Measurements from ENCODE around the gene CEP78. TPM values are rescaled to one million over a fixed set of nuclear protein-coding genes. Genes with fewer than 3 reads are reported as not detected.

The CEP78 gene
- total RNA-seq, 3 donors from 2014 or later: 5.7 to 15.6 (median 11.2) TPM

DNA sequence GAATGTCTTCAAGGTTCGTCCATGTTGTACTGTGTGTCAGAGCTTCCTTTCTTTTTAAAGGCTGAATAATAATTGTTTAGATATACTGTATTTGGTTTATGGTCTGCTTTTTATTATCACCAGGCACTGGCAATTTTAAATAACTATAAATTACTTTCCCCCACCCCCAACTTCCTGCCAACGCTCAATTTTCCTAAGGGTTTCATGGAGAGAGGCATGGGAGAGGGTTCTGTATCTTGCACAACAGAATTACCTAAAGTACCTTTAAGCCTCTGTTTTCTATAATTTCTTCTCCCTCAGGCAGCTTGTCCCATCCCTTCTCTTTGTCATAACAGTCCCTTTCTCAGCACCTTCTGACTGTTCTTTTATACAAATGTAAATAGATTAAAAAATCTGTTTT lies 71.5 kb downstream of the CEP78 start:
- no peaks in the 10 kb centered on the region for H3K9me3 ChIP-seq
- H3K4me3 ChIP-seq: no peak overlapping the region
- H3K4me1 ChIP-seq (ENCODE audit: low read depth): no peaks in the 10 kb centered on the region
- ATAC-seq (no peak), DNase-seq (no peak)
- H3K36me3 ChIP-seq (ENCODE audit: low read depth): no peaks in the 10 kb centered on the region
- TF ChIP-seq, protein P1, sequence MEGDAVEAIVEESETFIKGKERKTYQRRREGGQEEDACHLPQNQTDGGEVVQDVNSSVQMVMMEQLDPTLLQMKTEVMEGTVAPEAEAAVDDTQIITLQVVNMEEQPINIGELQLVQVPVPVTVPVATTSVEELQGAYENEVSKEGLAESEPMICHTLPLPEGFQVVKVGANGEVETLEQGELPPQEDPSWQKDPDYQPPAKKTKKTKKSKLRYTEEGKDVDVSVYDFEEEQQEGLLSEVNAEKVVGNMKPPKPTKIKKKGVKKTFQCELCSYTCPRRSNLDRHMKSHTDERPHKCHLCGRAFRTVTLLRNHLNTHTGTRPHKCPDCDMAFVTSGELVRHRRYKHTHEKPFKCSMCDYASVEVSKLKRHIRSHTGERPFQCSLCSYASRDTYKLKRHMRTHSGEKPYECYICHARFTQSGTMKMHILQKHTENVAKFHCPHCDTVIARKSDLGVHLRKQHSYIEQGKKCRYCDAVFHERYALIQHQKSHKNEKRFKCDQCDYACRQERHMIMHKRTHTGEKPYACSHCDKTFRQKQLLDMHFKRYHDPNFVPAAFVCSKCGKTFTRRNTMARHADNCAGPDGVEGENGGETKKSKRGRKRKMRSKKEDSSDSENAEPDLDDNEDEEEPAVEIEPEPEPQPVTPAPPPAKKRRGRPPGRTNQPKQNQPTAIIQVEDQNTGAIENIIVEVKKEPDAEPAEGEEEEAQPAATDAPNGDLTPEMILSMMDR (IDR thresholded peaks at IDR 0.05): no peak
- intact Hi-C loops (cut with DNase I, micrococcal nuclease): no loop called here

DNA sequence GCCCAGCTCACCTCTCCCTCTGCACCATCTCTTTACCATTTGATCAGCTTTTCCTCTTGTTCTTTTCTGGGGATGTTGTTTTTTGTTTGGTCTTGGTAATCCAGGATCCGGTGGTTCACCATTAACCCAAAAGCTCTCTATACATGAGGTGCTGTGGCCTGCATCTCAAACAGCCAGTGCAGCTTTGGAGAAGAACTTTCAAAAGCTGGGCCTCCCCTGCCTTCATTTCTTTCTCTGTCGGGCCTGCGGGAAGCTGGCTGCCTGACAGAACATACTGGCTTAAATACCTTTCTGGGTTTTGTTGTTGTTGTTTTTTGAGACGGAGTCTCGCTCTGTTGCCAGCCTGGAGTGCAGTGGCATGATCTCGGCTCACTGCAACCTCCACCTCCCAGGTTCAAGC lies 73.2 kb downstream of the CEP78 start:
- Histone ChIP-seq H3K9me3 (no peaks in the 10 kb centered on the region), H3K4me1 (ENCODE audit: low read depth) (no peaks in the 10 kb centered on the region), H3K4me3 (no peak overlapping the region), H3K36me3 (ENCODE audit: low read depth) (no peaks in the 10 kb centered on the region)
- ATAC-seq: no peak
- TF ChIP-seq, protein P1 (IDR thresholded peaks at IDR 0.05): no peak
- intact Hi-C loops (cut with DNase I, micrococcal nuclease): no loop called here
- DNase-seq: no peak

DNA sequence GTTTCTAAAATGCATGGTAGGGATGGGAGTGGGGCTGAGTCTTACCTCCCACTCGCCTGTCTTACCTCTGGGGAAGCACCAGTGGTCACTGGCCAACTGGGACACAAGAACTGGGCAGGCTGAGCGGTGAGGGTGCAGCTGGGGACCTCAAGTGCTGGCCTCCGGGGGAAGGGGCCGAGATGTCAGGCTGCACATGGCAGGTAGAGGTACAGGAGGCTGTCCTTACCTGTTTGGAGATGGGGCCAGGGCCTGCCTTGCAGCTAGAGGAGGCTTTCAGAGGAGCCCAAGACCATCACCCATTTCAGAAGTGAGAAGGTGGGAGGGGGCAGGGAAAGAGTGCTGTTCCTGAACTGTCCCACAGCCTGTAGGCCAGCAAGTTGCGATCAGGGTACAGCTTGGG lies 75.2 kb downstream of the CEP78 start:
- TF ChIP-seq, protein P1 (IDR thresholded peaks at IDR 0.05): no peak
- no peaks in the 10 kb centered on the region for H3K9me3 ChIP-seq
- H3K4me3 ChIP-seq: no peak overlapping the region
- no peaks in the 10 kb centered on the region for H3K4me1 ChIP-seq (ENCODE audit: low read depth)
- DNase-seq: no peak
- no peak for ATAC-seq
- no peaks in the 10 kb centered on the region for H3K36me3 ChIP-seq (ENCODE audit: low read depth)
- intact Hi-C loops (cut with DNase I, micrococcal nuclease): no loop called here

DNA sequence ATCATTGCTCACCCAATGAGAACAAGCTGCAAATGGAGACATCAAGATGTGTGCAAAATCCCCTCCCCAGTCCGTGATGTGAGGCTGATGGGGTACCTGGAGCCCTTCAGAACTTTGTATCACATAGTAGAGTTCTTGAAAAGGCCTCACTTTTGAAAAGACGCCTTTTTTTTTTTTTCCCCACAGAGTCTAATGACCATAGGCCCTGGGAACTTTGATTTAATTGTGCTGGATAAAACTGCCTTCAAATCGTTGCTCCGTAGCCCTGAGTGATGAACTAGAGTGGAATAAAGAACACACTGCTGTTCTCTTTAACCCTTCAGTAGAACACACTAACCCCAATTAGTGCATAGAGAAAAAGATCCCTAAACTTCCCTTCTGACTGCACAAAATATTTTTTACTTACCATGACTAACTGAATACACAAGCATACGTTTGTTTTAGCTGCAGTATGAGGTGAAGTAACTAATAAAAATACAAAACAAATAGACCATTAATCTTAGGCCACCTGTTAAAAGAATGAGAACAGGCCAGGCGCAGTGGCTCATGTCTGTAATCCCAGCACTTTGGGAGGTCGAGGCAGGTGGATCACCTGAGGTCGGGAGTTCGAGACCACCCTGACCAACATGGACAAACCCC lies 76.1 kb downstream of the CEP78 start:
- peak; percentile 19 for ATAC-seq

DNA sequence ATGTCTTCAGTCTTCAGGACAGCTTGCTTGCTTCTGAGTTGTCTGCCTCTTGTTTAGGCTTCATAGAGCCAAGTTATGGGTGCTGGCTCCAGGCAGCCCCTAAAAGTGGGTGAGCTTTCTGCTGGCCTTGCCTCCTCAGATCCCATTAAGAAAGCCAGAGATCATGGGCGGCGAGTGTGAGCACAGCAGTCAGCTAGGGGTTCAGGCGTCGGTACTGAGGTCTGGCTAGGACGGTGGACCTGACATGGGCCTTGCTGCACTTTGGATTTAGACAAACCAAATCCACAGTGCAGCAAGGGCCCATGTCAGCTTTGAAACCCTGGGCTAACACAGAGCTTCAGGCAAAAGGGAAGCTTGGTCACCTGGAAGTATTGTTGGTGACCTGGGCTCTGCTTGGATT lies 78.7 kb downstream of the CEP78 start:
- intact Hi-C loops (cut with DNase I, micrococcal nuclease): no loop called here
- DNase-seq: no peak
- TF ChIP-seq, protein P1 (IDR thresholded peaks at IDR 0.05): no peak

More for the DNA sequence above, 76.1 kb downstream of the CEP78 start:
- H3K4me3 ChIP-seq: no peak overlapping the region
- H3K4me1 ChIP-seq (ENCODE audit: low read depth): no peaks in the 10 kb centered on the region
- H3K36me3 ChIP-seq (ENCODE audit: low read depth): no peaks in the 10 kb centered on the region
- no peaks in the 10 kb centered on the region for H3K9me3 ChIP-seq
- TF ChIP-seq, protein P1 (IDR thresholded peaks at IDR 0.05): no peak
- no peak for DNase-seq
- intact Hi-C loops (cut with DNase I, micrococcal nuclease): loop anchor here in 1 of 2 donors (2.0 kb wide), 1 partner anchor 45 kb away; no protein-coding TSS in a partner anchor

More for the DNA sequence above, 78.7 kb downstream of the CEP78 start:
- ATAC-seq: no peak
- H3K4me1 ChIP-seq (ENCODE audit: low read depth): no peaks in the 10 kb centered on the region
- H3K36me3 ChIP-seq (ENCODE audit: low read depth): no peaks in the 10 kb centered on the region
- H3K9me3 ChIP-seq: no peaks in the 10 kb centered on the region
- H3K4me3 ChIP-seq: no peak overlapping the region

Data from mucosa of descending colon (tissue), 3 donors.